HG02943 (cell line): ENCODE measurements around the gene CLBA1.
"Not testable (repeated sequence)": the region's sequence is repeated elsewhere in the genome, so short reads cannot be mapped to it uniquely, and the experiment has no call there.

Experiments used
- ATAC-seq: cut with Tn5 transposase; IDR thresholded peaks from one replicate; pipeline ENCODE4 v1.9.1; 2021; ENCODE audit warnings: mild to moderate bottlenecking, low read depth, moderate library complexity; ENCODE audit not compliant: unreplicated experiment

CLBA1 gene

GRCh38 chr14:105020815-105021655, 35.4 kb downstream of the CLBA1 start, which contains the start of gene CDCA4:
CDCA4 (minus strand) TSS chr14:105021083; CDS start chr14:105011929, 9,154 bp downstream.
- peak; percentile 66 for ATAC-seq

GRCh38 chr14:105021656-105022275, 36.2 kb downstream of the CLBA1 start:
- ATAC-seq: no peak

GRCh38 chr14:105022276-105022670, 36.7 kb downstream of the CLBA1 start:
- no peak for ATAC-seq

- no peak for ATAC-seq
Observed at GRCh38 chr14:105023144-105023543, 37.6 kb downstream of the CLBA1 start.

GRCh38 chr14:105023791-105024480, 38.3 kb downstream of the CLBA1 start:
- no peak for ATAC-seq

- no peak for ATAC-seq
Observed at GRCh38 chr14:105025429-105025828, 39.8 kb downstream of the CLBA1 start.

GRCh38 chr14:105026033-105026785, 40.6 kb downstream of the CLBA1 start:
- ATAC-seq: no peak

- no peak for ATAC-seq
Observed at GRCh38 chr14:105026802-105027563, 41.4 kb downstream of the CLBA1 start.

- ATAC-seq: not testable (repeated sequence)
Observed at GRCh38 chr14:105027718-105028117, 42.1 kb downstream of the CLBA1 start.

- ATAC-seq: no peak
Observed at GRCh38 chr14:105028251-105028927, 42.8 kb downstream of the CLBA1 start.

- no peak for ATAC-seq
Observed at GRCh38 chr14:105029402-105029801, 43.8 kb downstream of the CLBA1 start.

- ATAC-seq: no peak
Observed at GRCh38 chr14:105030194-105030593, 44.6 kb downstream of the CLBA1 start.

GRCh38 chr14:105030836-105031396, 45.3 kb downstream of the CLBA1 start:
- no peak for ATAC-seq

- not testable (repeated sequence) for ATAC-seq
Observed at GRCh38 chr14:105032451-105032901, 46.9 kb downstream of the CLBA1 start.

- not testable (repeated sequence) for ATAC-seq
Observed at GRCh38 chr14:105033412-105033900, 47.9 kb downstream of the CLBA1 start.

GRCh38 chr14:105034315-105035039, 48.9 kb downstream of the CLBA1 start:
- no peak for ATAC-seq

GRCh38 chr14:105035616-105036015, 50.0 kb downstream of the CLBA1 start:
- not testable (repeated sequence) for ATAC-seq
